SK-N-SH treated with all-trans-retinoic acid at 6 μM for 48 hours (cell line): ENCODE results near the gene KATNIP.

ENCODE experiments used
- ARNTL ChIP-seq: fragments of 450-650 bp; formaldehyde crosslinking; IDR thresholded peaks from 2 replicates; pipeline ENCODE4 v1.5.0; 2020; ENCODE audit warnings: low read depth, mild to moderate bottlenecking, moderate library complexity, borderline replicate concordance
- CSDC2 ChIP-seq: fragments of 250-450 bp; sonication (Bioruptor Pico); IDR thresholded peaks from 2 replicates; pipeline ENCODE4 v1.5.0; 2020; ENCODE audit warnings: mild to moderate bottlenecking, moderate library complexity
- ISL1 ChIP-seq: fragments of 250-450 bp; sonication (Bioruptor Pico); IDR thresholded peaks from 2 replicates; pipeline ENCODE4 v2.1.2; 2022; ENCODE audit warnings: mild to moderate bottlenecking, moderate library complexity
- OSR1 ChIP-seq: fragments of 250-450 bp; sonication (Bioruptor Pico); IDR thresholded peaks from 2 replicates; pipeline ENCODE4 v1.8.0; 2022; ENCODE audit warnings: moderate library complexity, mild to moderate bottlenecking, inconsistent platforms
- TOX ChIP-seq: fragments of 250-450 bp; sonication (Bioruptor Pico); IDR thresholded peaks from 2 replicates; pipeline ENCODE4 v1.8.0; 2021; ENCODE audit warnings: mild to moderate bottlenecking, moderate library complexity, borderline replicate concordance
- ZFP30 ChIP-seq: fragments of 450-650 bp; formaldehyde crosslinking; IDR thresholded peaks from 2 replicates; pipeline ENCODE4 v1.5.0; 2022; ENCODE audit warnings: mild to moderate bottlenecking, moderate library complexity
- TF ChIP-seq, protein P1 (sequence below): fragments of 250-450 bp; sonication (Bioruptor Pico); IDR thresholded peaks from 2 replicates; pipeline ENCODE4 v1.8.0; 2020; ENCODE audit warnings: mild to moderate bottlenecking, moderate library complexity, borderline replicate concordance

DNA sequence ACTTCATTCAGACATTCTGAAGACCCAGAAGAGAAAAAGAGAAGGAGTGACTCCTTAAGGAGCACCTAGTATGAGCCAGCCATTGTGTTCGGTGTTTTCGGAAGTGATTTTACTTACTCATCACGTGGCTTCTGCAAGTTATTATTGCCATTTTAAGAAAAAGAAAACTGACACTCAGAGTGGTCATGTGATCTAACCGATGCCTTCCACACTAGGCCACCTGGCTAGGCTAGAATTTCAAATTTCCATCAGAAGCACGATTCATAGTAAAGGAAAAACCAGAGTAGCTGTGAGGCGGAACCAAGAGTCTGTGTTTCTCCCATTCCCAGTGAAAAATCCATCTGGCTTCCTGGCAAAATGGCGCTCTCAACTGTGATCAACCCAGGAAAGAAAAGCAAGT lies 32.3 kb upstream of the KATNIP start:
- TF ChIP-seq OSR1 (CRISPR knock-in tag) (no peak), ZFP30 (CRISPR knock-in tag) (no peak), ARNTL (no peak), CSDC2 (CRISPR knock-in tag) (no peak), ISL1 (CRISPR knock-in tag) (no peak), TOX (no peak)
- TF ChIP-seq, protein P1, sequence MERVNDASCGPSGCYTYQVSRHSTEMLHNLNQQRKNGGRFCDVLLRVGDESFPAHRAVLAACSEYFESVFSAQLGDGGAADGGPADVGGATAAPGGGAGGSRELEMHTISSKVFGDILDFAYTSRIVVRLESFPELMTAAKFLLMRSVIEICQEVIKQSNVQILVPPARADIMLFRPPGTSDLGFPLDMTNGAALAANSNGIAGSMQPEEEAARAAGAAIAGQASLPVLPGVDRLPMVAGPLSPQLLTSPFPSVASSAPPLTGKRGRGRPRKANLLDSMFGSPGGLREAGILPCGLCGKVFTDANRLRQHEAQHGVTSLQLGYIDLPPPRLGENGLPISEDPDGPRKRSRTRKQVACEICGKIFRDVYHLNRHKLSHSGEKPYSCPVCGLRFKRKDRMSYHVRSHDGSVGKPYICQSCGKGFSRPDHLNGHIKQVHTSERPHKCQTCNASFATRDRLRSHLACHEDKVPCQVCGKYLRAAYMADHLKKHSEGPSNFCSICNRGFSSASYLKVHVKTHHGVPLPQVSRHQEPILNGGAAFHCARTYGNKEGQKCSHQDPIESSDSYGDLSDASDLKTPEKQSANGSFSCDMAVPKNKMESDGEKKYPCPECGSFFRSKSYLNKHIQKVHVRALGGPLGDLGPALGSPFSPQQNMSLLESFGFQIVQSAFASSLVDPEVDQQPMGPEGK (CRISPR knock-in tag), result no peak
